ENCODE data around the gene IGSF3. TPM values are rescaled to one million over a fixed set of nuclear protein-coding genes. Genes with fewer than 3 reads are reported as not detected.
"Not testable (repeated sequence)": the region's sequence is repeated elsewhere in the genome, so short reads cannot be mapped to it uniquely, and the experiment has no call there.

The IGSF3 gene
- polyA plus RNA-seq, 1 donor (not counting 4 experiments of a cell fraction or from before 2014, with no cell fraction given) = 47.4 TPM

DNA sequence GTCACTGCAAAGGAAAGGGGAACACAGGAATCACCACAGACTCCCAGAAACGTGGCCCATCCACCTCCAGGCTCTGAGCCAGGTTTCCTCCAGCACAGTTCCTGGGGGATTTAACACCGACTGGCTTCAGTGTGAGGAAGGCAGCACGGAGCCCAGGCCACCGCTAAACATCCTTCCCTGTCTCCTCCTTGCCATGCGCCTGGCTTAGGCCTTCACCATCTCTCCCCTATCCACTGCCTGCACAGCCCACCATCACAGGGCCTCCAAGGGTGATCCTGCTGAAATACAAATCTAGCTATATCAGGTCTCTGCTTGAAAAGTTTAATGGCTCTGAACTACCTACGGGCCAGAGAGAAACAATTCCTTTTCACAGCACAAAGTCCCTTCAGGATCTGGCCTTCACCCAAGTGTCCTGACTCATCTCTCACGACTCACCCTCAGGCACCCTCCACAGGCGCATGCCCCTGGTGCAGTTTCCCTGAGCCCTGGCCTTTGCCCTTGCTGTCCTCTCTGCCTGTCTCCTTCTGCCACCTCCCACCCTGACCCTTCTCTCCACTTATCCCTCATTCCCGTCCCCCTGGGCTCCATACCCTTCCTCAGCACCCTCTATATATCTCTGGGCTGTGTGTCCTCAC lies 78.3 kb downstream of the IGSF3 start:
- H4K20me1 ChIP-seq (ENCODE audit: control insufficient read depth, extremely low read depth, insufficient read depth, low read length); H3K9me3 ChIP-seq (ENCODE audit: control insufficient read depth, low read depth, low read length); H3K9ac ChIP-seq (ENCODE audit: control insufficient read depth, extremely low read depth, insufficient read depth, low read length); H3K4me2 ChIP-seq (ENCODE audit: control insufficient read depth, extremely low read depth, insufficient read depth, low read depth, low read length); H3K79me2 ChIP-seq (ENCODE audit: control insufficient read depth, insufficient read depth, low read length); H3K27me3 ChIP-seq (ENCODE audit: control insufficient read depth, extremely low read depth, insufficient read depth, low read length); DNase-seq (ENCODE audit: low read depth, low spot score); H3K9me1 ChIP-seq (ENCODE audit: control insufficient read depth, extremely low read depth, insufficient read depth, low read length); H3K4me3 ChIP-seq (ENCODE audit: control insufficient read depth in 2 of 3, extremely low read depth in 1 of 3, insufficient read depth in 2 of 3, low read depth in 1 of 3, low read length in 3 of 3); H2AFZ ChIP-seq (ENCODE audit: control insufficient read depth, low read length); dilution Hi-C loops (cut with MboI; ENCODE audit: extremely low pct_ligation_motif_present, low sequenced_read_pairs); H3K27ac ChIP-seq (ENCODE audit: control insufficient read depth, insufficient read depth, low read length): not testable (repeated sequence)
- Histone ChIP-seq H3K4me1 (ENCODE audit: control insufficient read depth, extremely low read depth, insufficient read depth, low read length) (peaks cover 13% of the 10 kb centered on the region), H3K36me3 (ENCODE audit: control insufficient read depth in 2 of 2, extremely low read depth in 1 of 2, insufficient read depth in 2 of 2, low read length in 2 of 2) (peaks cover 4 to 16% of the 10 kb centered on the region in 2 experiments)
- FAIRE-seq = peak; percentile 85

DNA sequence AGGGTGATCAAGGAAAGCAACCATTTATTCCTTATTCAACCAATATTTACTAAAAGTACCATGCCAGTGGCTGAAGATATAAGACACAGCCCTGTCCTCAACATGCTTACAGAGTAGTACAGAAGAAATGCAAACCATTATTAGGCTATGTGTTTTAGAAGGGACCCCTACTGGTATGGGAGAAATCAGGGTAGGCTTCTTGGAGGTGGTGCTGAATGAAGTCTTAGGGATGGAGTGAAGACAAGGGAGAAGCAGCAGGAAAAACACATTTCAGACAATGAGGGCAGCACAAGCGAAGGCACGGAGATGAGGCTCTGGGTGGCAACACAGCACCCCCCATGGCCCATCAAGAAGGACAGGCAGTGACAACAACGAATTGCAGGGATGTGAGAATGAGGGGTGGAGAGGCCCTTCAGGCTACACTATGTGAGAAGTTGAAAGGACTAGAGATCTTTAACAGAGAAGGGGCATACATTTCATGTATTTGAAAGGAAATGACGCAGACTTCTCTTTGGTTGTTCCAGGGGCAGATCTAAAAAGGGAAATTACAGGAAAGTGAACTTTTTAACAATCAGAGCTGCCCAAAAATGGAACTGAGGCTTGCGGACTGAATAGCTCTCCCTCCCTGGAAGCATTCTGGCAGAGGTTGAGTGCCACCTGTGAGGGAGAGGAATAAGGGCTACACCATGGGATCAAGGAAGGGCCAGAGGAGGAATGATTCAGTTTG lies 79.9 kb downstream of the IGSF3 start:
- Histone ChIP-seq H3K27me3 (ENCODE audit: control insufficient read depth, extremely low read depth, insufficient read depth, low read length) (no peaks in the 10 kb centered on the region), H3K27ac (ENCODE audit: control insufficient read depth, insufficient read depth, low read length) (no peak overlapping the region), H4K20me1 (ENCODE audit: control insufficient read depth, extremely low read depth, insufficient read depth, low read length) (no peaks in the 10 kb centered on the region), H3K9ac (ENCODE audit: control insufficient read depth, extremely low read depth, insufficient read depth, low read length) (no peak overlapping the region), H3K4me3 (ENCODE audit: control insufficient read depth in 2 of 3, extremely low read depth in 1 of 3, insufficient read depth in 2 of 3, low read depth in 1 of 3, low read length in 3 of 3) (no peak overlapping the region), H3K9me1 (ENCODE audit: control insufficient read depth, extremely low read depth, insufficient read depth, low read length) (no peaks in the 10 kb centered on the region), H3K36me3 (ENCODE audit: control insufficient read depth in 2 of 2, extremely low read depth in 1 of 2, insufficient read depth in 2 of 2, low read length in 2 of 2) (peaks cover 4 to 19% of the 10 kb centered on the region in 2 experiments), H3K4me2 (ENCODE audit: control insufficient read depth, extremely low read depth, insufficient read depth, low read depth, low read length) (no peak overlapping the region), H3K9me3 (ENCODE audit: control insufficient read depth, low read depth, low read length) (no peaks in the 10 kb centered on the region), H2AFZ (ENCODE audit: control insufficient read depth, low read length) (no peak overlapping the region), H3K4me1 (ENCODE audit: control insufficient read depth, extremely low read depth, insufficient read depth, low read length) (peaks cover 13% of the 10 kb centered on the region), H3K79me2 (ENCODE audit: control insufficient read depth, insufficient read depth, low read length) (no peaks in the 10 kb centered on the region)
- TF ChIP-seq, protein P1, sequence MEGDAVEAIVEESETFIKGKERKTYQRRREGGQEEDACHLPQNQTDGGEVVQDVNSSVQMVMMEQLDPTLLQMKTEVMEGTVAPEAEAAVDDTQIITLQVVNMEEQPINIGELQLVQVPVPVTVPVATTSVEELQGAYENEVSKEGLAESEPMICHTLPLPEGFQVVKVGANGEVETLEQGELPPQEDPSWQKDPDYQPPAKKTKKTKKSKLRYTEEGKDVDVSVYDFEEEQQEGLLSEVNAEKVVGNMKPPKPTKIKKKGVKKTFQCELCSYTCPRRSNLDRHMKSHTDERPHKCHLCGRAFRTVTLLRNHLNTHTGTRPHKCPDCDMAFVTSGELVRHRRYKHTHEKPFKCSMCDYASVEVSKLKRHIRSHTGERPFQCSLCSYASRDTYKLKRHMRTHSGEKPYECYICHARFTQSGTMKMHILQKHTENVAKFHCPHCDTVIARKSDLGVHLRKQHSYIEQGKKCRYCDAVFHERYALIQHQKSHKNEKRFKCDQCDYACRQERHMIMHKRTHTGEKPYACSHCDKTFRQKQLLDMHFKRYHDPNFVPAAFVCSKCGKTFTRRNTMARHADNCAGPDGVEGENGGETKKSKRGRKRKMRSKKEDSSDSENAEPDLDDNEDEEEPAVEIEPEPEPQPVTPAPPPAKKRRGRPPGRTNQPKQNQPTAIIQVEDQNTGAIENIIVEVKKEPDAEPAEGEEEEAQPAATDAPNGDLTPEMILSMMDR (optimal IDR thresholded peaks at IDR 0.05 in 1 of 3, IDR thresholded peaks at IDR 0.05 in 1 of 3, conservative IDR thresholded peaks at IDR 0.05 in 1 of 3; ENCODE audit: extremely low read depth in 1 of 3, insufficient read depth in 2 of 3, low read length in 3 of 3) = no peak
- no peak for TF ChIP-seq EZH2 (IDR thresholded peaks at IDR 0.05; ENCODE audit: low read length)
- dilution Hi-C loops (cut with MboI; ENCODE audit: extremely low pct_ligation_motif_present, low sequenced_read_pairs) = no loop called here
- FAIRE-seq = no peak
- no peak for DNase-seq (ENCODE audit: low read depth, low spot score)

All from keratinocyte (primary cell).